GM18505 (cell line): ENCODE data around the gene PTGFR.

Source experiments
- ATAC-seq: cut with Tn5 transposase; IDR thresholded peaks from one replicate; pipeline ENCODE4 v1.9.1; 2021; ENCODE audit not compliant: unreplicated experiment
- POLR2A ChIP-seq: IDR thresholded peaks from 4 replicates; pipeline ENCODE4 v1.6.1; 2011; ENCODE audit warnings: borderline replicate concordance; ENCODE audit not compliant: insufficient read depth, insufficient read length; ENCODE audit errors: extremely low read depth

The PTGFR gene

DNA sequence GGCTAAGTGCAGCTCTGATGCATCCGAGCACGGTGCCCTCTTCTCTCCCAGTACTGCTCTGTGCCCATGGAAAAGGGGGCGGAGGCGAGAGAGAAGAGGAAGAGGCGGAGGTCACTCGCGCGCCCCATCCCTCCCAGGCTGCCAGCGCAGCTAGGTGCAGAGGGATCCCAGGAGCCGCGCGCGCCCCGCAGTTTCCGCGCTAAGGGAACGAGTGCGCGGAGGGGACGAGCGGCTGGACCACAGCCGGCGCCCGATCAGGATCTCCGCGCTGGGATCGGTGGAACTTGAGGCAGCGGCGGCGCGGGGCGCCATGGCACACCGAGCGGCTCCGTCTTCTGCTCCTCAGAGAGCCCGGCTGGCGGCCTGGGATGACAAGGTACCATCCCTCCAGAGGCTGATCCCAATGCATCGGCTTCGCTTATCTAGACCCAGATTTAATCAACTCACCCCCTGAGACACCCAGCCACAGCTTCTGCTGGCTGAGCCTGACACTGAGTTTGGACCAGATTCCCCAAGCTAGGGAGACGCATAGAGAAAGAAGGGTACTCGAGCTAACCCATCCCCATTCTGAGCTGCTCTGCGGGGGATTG, at the start of gene PTGFR:
Gene PTGFR, plus strand, starts transcription at position 114 of the 590 bp plus-strand sequence. CDS start 1,770 bp downstream, outside the sequence.
- no peak for ATAC-seq
- no peak for TF ChIP-seq POLR2A

GRCh38 chr1:78441921-78442320, 48.9 kb upstream of the PTGFR start:
- no peak for ATAC-seq
- TF ChIP-seq POLR2A: no peak

- ATAC-seq: no peak
- TF ChIP-seq POLR2A: no peak
Observed at GRCh38 chr1:78447086-78447485, 43.7 kb upstream of the PTGFR start.

DNA sequence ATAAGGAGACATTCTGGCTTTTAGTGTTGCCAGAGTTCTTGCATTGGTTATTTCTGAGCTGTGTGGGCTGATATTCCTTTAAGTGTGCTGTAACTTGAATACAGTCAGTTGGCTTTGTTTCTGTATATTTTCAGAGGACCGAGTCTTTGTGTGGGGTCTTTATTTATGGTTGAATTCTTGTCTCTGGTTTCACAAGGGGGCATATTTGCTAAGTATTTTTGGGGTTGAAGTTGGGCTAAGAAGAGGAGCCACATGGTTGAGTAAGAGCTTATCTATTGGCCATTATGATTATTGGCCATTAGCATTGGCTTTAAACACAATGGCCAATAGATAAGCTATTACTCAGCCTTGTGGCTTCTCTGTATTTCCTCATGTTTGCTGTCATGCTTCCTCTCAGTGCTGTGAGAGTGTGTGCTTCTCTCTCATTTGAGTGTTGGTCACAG, 26.3 kb upstream of the PTGFR start:
- TF ChIP-seq POLR2A: no peak

GRCh38 chr1:78465143-78465542, 25.6 kb upstream of the PTGFR start:
- ATAC-seq: no peak
- no peak for TF ChIP-seq POLR2A

More for the DNA sequence above, 26.3 kb upstream of the PTGFR start:
- no peak for ATAC-seq

DNA sequence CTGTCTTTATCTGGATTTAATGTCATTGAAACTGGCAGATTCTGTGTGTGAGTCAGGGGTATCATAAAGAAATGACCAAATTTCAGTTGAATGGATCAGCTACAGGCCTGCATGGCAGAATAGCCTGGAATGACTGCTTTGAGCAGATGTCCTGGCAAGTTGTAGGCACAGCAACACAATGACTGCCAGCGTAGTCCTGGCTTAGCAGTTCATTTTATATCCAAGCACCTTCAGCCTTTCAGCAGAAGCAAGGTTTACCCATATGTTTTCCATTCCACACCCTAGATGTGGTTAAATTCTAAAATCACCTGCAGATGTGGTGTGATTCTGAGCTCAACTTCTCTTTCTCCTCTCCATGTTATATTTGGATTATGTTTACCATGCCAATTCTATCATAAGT, 22.3 kb upstream of the PTGFR start:
- ATAC-seq: no peak
- TF ChIP-seq POLR2A: no peak

GRCh38 chr1:78469576-78469975, 21.2 kb upstream of the PTGFR start:
- no peak for TF ChIP-seq POLR2A
- ATAC-seq: no peak

- no peak for TF ChIP-seq POLR2A
- no peak for ATAC-seq
Observed at GRCh38 chr1:78471890-78472620, 18.7 kb upstream of the PTGFR start.

GRCh38 chr1:78472851-78473496, 17.8 kb upstream of the PTGFR start:
- ATAC-seq: no peak
- TF ChIP-seq POLR2A: no peak

GRCh38 chr1:78474092-78474491, 16.7 kb upstream of the PTGFR start:
- ATAC-seq: no peak

GRCh38 chr1:78475888-78476610, 14.7 kb upstream of the PTGFR start:
- no peak for TF ChIP-seq POLR2A
- ATAC-seq: no peak

More at GRCh38 chr1:78474092-78474491, 16.7 kb upstream of the PTGFR start:
- TF ChIP-seq POLR2A: no peak

DNA sequence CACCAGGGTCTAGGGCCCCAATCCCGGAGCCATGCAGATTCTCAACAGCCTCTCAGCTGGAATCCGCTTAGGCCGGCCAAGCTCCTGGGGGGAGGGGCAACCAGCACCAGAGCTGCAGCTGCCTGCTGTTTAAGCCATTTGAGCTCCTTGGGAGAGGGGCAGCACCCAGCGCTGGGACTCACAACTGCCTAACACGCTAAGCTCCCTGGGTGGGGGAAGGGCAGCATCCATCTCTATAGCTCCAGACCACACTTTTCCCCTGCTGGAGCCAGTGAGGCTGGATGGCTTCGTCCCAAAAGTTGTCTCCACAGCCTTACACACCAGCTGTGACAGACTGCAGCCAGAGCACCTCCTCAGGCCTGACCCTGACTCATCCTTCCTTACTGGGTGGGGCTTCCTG, 6.9 kb upstream of the PTGFR start:
- ATAC-seq: no peak
- TF ChIP-seq POLR2A: no peak

DNA sequence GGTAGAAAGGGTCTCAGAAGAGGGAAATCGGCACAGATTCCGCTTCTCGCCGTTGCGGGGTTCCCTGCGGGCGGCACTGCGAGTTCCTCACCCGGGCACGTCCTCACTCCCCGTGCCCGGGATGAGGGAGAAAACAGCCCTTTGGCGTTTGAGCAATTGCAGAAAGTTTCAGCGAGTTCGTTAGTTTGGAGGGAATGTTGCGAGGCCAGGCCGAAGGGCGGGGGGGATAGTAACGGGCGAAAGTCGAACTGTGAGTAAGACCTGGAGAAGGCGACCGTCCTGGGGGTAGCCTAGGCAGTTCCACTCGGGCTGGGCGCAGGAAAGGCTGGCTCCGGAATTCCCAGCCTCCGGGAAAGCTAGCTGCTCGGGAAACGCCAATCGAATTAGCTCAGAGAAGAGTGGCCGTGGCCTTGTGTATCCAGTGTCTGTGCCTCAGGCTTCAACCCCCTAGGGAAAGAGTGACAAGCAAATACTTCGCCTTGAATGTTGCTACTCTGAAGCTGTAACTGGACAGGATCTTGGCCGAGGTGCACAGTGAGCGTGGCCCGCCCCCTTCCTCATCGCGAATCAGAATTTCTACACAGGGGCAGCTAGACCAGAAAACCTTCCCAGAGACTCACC, 787 bp downstream of the PTGFR start:
- TF ChIP-seq POLR2A: no peak
- ATAC-seq: no peak
